Endothelial cell of coronary artery (primary cell): Measurements from ENCODE around the gene CBR3. TPM values are rescaled to one million over a fixed set of nuclear protein-coding genes. Genes with fewer than 3 reads are reported as not detected.

Source experiments
- total RNA-seq: library from RNA; depleted of rRNA; stranded (reverse); fragments of >200 nt; gene quantifications from 2 replicates; pipeline ENCODE4 v1.2.3, GENCODE V29; 2014

CBR3 gene
- total RNA-seq, result 5.7 and 11.1 TPM in 2 replicates

GRCh38 chr21:36134803-36135390, at the start of gene CBR3:
Gene CBR3 (plus strand): TSS chr21:36135079. CDS start chr21:36135193, 114 bp downstream.

GRCh38 chr21:36156815-36157670, 22.2 kb downstream of the CBR3 start, which contains the start of gene DOP1B:
Gene DOP1B (plus strand): TSS chr21:36156824. CDS start chr21:36164734, 7,910 bp downstream.

Other genes with a start within 250 kb of the CBR3 start
- gene SETD4, start 74.6 kb upstream of the CBR3 start, total RNA-seq, result 9.1 and 10.9 TPM in 2 replicates
- 66.8 and 93.1 TPM in 2 replicates for gene CBR1, start 65.1 kb upstream of the CBR3 start, total RNA-seq
- 3.2 and 3.7 TPM in 2 replicates for gene DOP1B, start 21.7 kb downstream of the CBR3 start, total RNA-seq
- gene MORC3, start 185.1 kb downstream of the CBR3 start, total RNA-seq, result 36.2 and 48.1 TPM in 2 replicates